Measurements from ENCODE around the gene APBB1.

Gene APBB1

DNA sequence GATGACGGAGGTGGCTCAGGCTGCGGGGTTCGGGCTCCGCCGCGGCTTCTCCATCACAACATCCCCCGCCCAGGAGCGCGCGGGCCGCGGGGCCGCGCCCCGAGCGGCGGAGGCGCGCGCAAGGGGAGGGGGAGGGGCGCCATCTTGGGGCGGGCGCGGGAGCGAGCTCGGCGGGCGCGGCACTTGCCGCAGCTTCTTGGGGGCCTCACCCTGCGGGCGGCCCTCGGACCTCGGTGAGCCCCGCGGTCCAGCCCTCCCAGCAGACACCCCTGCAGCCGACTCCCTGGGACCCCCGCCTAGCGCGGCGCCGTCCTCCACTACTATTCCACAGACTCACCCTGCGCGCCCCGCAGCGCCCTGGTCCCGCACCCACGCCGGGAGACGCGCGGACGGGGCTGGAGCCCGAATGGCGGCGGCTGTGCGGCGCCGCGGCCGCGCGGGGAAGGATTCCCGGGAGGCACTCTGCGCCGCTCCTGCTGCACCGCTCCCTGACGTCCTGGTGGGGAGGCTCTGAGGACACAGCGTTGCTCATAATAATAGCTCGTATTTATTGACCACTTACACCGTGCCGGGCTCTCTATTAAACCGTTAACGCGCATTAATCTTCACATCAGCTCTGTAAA, at the start of gene APBB1:
APBB1 (minus strand) TSS at position 86 of the 623 bp plus-strand sequence. CDS start 7,747 bp downstream, outside the sequence.
- peak; percentile 64 for DNase-seq

DNA sequence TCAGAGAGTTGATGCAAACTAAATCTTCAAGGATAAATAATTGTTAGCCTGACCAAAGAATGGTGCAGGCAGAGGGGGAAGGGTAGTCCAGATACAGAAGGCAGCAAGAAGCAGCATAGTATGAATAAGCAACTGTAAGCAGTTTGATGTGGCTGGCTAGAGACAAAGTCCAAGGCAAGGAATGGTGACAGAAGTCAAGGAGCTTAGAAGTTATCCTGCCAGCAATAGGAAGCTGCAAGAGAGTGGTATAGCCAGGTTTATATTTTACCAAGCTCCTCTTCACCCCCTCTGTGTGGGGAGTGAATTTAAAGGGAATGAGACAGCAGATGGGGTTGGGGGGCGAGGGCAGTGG, 40.2 kb upstream of the APBB1 start:
- no peak for DNase-seq

DNA sequence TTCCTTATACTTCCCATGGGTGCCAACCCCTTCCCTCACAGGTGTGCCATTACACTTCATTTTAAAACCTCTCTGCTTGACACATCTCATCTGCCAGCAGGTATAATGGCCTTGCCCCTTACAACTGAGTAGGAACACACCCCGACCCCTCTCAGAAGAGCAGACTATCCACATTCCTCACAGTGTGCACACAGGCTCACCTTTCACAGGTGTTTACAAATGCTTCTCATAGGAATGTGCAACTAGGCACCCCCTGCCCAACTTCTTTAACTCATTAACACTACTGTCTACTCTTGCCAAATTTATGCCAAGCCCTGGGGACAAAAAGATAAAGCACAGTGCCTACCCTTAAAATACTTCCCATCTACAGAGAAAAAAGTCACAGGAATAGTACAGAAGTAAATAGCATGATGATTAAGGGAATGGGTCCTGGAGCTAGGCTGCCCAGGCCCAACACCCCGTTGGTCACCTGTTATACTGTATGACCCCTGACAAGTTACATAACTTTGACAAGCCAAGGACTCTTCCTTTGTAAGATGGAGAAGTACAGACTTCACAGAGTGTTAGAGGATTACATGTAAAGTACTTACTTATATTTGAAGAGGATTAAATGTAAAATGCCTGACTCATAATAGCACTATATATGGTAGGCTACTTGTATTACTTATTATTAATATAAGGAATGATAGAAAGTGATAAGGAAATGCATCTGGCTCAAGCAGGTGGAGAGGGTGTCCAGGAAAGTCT, 39.6 kb upstream of the APBB1 start:
- no peak for DNase-seq

DNA sequence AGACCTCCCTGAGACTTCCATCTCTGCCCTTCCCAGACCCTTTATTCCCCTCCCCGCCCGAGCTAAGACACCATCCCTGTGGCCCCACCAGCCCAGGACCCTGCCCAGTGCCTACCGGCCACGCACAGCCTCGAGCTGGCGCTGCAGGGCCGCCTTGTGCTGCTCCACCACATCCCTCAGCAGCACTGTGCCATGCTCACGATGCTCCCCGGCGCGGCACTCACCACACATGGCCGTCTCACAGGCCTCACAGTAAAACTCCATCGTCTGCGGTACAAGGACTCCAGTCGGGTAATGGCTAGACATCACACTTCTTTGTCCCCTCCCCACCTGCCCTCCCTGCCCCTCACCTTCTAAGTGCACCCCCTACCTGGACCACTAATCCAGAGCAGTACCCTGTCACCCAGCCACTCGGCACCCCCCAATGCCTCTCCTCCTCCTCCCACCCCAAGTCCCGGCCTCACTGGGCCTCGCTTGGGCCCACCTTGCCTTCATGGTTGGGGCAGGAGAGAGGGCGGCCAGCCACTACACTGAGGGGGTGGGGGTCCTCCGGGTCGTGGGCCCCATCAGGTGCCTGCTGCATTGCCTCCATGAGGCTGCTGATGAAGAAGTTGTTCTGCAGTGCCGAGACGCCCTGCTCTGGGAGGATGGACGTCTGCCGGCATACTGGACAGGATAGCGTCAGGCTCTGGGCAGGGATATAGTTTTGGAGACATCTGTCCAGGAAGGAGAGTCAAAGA, 38.9 kb upstream of the APBB1 start:
- DNase-seq: no peak

DNA sequence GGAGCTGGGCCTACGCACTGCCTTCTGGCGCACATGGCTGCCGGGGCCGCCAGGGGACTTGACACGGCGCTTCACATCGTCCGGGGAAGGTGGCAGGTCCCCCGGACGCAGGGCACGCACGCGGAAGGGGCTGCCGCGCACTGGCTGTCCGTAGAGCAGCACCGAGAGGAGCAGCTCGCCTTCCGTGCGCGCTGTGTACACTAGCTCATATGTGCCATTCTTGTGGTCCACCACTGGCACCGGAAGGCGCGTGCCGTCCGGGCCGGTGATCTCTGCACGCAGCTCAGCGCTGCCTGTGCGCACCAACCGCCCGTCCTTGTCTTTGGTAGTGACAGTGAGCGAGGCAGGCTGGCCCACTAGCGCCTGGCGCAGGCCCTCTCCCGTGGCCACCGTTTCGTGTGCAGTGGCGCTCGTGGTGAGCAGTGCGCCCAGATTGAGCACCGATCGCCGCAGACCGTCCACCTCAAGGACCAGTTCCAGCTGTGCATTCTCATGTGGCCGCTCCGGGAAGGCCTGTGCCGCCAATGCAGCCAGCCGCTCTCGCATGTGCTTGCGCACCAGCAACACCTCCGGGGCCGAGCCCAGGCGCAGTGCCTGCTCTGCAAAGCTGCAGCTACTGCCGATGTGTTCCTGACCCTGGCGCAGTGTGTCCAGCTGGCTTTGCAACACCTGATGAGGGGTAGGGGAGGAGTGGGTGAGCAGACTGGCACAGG, 37.6 kb upstream of the APBB1 start:
- no peak for DNase-seq

DNA sequence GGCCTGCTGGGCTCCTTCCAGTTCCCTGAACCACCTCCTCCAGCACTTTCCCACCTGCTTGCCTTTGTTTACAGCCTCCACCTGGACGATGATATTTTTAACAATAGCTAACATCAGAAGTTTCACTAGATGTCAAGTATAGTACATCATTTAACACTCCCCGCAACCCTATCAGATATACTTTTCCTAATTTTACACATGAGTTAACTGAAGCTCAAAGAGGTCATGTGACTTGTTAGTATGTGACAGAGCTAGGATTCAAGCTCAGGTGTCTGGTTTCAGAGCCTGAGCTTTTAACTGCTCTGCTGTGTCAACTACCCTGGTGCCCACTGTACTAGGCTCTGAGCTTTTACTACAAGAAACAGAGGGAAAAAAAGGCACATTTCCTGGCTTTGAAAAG, 36.2 kb upstream of the APBB1 start:
- no peak for DNase-seq

DNA sequence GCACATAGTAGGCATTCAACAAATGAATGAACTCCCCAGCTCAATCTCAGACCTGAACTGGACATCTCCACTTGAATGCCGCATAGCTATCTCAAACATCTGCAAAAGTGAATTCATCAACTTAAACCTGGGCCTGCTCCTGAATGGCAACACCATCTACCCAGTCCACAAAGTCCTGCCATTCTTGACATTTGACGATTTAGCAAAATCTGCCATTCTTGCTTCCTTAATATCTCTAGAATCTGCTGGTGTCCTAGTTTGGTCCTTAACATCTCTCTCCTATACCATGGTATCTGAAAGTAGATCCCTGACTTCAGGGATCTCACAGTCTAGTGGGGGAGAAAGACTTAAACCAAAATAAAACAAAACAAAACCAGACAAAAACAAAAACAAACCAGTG, 34.3 kb upstream of the APBB1 start:
- no peak for DNase-seq

DNA sequence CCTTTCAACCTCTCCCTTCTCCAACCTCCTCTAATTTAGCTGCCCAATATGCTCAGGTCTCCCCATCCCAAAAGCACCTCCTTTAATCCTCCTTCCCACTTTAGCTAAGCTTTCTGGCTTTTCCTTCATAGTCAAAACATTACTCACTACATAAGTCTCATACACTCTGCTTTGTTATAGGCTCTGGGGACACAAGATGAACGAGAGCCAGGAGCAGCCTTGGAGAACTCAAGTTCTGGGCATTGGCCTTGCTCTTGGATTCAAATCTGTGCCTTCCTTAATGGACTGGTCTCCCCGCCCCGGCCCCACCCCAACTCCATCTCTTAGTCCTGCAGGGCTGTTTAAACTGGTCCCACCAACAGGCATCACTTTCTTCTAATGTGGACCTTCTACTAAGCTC, 33.3 kb upstream of the APBB1 start:
- no peak for DNase-seq

DNA sequence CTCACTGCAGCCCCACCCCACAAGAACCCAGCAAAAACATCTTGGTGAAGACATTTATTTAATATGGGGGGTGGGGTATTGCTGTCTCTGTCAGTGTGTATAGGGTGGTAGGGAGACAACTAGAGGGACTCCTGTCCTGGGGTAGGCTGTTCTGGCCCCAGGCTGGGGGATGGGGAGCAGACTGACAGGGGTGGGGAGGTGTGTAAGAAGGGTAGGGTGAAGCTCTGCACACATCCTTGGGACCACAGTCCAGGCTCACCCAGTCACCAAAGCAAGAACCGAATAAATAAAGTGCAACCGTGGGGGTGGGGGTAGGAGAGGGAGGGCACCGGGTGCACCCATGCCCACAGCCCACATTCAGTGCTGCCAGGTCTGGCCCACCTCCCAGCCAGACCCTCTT, 29.7 kb upstream of the APBB1 start:
- DNase-seq: no peak

DNA sequence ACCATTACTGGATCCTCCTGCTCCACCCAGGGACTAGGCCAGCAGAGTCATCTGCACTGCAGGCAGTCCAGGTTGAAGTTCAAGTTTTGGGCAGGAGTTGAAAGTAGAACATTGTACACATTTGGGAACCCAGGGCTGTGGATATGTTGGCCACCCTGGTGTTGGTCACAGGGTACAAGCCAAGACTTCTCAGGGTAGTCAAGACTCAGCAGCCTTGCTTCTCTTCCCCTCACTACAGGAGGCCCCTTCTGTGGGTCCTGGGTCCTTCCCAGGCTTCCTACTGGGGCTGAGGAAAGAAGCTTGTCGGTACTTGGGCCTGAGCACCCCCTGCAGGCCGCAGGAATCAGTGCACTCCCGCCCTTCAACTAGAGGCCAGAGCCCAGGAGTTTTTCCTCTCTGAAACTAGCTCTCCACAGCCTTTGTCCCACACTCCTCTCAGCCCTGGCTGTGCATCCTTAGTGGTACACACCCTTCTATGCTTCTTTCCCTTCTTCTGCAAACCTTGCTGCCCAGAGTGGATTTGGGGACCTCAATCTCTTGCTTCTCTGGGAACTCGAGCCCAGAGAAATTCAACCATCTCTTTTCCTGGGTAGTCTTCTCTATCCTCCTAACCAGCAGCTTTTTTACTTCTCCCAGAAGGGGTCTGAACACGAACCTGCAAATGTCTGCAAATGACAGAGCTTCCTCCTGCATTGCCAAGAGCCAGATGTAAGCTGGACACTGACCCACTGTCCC, 24.5 kb upstream of the APBB1 start:
- DNase-seq: peak; percentile 27

DNA sequence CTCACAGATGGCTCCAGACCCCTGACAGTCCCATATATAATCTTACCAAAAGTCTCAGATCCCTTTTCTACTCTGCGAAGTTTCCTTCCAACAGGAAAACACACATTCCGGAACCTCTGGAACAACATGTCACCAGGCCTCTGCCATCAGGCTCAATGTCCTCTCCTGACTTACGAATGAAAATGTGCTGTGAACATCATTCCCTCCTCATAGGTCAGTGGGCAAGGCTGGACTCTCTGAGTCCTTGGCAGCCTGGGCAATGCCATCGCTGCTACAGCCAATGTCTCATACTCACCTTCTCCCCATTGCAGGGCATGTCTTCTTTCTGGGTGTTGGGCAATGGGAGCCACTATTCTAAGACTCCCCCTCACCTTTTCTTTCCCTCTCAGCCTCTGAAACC, 23.5 kb upstream of the APBB1 start:
- no peak for DNase-seq

DNA sequence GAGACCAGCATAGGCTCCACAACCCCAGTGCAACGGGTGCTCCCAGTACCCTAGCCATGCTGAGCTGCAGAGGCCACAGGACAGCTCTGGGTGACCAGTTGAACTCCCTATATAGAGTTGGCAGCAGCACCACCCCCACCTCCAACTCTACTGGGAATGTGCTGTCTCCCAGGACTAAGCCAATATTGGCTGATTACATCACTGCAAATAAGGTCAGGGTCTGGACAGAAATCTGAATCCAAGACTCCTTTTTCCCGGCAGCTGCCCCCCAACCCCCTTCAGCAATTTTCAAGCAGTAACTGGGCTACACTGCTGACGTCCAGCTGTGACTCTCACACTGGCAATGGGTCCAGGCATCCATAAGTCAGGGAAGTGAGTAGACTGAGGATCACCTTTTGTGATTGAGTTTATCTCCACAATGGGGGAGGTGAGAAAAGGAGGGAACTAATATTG, 22.0 kb upstream of the APBB1 start, which contains the start of gene HPX:
HPX (minus strand) TSS at position 82 of the 453 bp plus-strand sequence; CDS start at position 58, 24 bp downstream.
- no peak for DNase-seq

DNA sequence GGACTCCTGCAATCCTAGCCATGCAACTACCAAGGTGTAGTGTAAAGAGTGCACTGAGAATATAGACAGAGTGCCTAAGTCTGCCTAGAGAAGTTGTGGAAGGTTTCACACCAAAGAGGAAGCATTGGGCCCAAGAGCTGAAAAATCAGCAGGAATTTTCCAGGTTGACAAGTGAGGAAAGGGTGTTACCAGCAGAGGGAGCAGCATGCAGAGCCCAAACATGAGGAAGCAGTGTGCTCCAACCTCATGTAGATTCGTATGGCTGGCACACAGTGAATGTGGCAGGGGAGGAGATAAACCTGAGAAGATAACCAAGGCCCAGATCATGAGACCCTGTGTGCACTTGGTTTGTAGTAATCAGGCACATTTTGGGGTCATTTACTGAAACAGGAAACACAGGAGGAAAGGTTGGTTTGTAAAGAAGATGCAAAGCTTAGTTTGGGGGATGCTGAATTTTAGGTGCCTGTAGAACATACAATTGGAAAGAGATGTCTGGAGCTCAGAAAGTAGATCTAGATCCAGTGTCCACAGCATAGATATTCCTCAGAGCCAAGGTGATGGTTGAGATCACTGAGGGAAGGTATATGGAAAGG, 20.2 kb upstream of the APBB1 start:
- DNase-seq: peak; percentile 19

DNA sequence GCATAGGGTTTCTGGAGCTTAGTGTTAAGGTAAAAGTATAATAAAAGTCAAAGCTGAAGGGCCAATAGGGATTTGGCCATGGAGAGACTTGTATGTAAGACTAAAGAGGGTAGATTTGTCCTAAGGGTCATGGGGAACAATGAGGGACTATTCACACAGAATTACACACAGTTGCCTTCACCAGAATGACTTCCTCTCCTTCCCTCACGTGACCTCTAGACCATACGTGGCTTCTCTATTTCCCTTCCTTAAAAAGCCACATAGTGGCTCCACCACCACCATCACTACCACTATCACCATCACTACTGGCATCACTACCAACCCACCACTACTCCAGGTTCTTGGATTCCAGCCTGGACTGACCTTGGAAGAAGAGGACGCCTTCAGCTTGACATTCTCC, 19.1 kb upstream of the APBB1 start:
- DNase-seq: no peak

DNA sequence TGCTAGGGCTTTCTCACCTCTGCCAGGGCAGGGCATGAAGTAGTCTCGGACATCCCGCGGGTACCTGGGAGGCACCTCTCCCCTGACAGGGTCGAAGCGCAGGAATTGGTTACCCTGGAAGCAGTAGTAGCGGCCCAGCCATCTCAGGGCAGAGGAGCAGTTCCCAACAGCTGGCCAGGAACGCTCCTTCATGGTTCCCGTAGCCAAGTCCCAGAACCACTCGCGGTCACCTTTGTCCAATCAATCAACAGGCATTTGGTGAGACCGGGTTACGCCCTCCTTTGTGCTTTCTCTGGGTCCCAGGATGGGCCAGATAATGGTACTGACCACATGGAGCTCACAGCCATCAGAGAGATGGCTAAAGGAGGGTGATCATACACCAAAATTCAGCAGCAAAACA, 18.5 kb upstream of the APBB1 start:
- DNase-seq: no peak

DNA sequence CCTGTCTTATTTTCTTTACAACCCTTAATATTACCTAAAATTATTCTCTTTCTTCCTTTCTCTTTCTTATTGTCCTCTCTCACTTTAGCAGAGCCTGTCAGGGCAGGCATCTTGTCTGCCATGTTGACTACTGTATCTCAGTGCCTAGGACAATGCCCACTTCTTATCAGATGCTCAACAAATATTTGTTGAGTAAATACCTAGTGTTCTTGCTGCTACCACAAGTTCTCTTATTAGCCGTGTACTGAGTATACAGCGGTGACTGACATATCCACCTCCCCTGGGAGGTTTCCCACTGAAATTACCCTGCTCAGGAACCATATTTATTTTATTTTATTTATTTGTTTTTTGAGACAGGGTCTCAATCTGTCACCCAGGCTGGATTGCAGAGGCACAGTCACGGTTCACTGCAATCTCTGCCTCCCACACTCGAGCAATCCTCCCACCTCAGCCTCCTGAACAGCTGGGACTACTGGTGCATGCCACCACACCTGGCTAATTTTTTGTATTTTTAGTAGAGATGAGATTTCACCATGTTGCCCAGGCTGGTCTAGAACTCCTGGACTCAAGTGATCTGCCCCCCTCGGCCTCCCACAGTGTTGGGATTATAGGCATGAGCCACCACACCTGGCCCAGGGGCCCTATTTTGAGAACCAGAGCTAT, 15.2 kb upstream of the APBB1 start:
- no peak for DNase-seq

DNA sequence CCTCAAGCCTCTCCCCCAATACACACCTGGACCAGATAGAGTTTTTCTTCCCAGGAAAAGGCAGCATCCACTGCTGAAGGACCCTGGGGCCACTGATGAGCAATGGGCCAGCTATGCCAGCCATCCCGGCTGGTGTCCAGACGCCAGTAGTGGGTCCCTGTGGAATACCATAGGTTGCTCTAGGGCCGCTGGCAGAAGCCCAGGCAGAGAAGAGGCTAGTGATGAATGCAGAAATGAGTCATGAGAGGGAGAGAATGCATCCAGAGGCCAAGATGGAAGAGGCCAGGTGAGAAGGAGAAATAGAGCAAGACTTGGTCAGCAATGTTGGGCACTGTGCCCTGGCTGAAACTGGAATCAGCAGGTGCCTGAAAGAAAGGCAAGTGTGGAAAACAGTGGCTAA, 13.0 kb upstream of the APBB1 start:
- no peak for DNase-seq

DNA sequence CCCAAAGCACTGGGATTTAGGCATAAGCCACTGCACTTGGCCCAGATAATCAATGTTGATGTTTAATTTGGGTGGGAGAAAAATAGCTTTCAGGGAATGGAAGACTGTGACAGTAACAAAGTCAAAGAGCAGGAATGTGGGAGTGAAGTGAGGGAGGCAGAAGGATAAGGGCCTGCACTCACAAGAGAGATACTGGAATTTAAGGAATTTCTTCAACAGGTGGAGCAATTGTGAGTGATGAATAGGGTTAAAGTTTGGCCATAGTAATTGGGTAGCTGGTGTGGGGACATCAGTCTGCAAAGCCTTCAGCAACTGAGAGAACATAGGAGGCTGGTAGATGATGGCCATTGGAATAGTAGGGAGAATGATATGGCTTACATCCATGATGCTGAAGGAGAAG, 8.6 kb upstream of the APBB1 start:
- no peak for DNase-seq

DNA sequence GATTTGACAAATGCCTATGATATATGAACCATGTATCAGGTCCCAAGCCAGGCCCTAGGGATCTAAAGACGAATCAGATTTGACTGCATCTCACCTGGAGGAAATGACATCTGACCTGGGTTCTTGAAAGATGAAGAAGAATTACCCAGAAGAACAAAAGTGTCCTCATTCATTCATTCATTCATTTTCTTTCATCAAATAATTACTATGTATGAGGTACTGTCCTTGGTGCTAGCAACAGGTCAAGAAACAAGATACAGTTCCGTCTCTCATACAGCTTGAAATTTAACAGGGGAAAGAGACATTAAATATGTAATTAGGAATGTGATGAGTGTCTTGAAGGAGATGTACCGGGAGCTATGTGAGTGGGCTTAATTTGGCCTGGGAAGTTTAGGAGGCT, 1.8 kb upstream of the APBB1 start:
- DNase-seq: no peak

DNA sequence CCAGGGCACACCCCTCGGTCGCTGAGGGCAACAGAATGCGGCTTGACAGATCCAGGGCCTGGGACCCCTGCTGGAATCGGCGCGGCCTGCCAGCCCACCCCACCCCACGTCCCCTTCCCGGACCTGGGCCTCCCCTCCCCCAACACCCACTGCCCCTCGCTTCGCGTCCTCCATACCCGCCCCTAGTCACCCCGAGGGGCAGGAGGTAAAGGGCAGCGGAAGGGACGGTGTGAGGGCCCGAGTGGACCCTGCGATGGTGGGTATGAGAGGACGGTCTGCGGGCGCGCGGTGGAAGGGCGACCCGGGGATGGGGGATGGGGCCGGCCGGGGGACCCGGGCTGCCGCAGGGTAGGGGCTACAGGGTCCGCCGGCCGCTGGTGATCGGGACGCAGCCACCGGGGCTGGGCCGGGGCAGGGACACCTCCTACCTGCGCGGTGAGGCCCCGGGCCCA, 311 bp downstream of the APBB1 start:
- no peak for DNase-seq

DNA sequence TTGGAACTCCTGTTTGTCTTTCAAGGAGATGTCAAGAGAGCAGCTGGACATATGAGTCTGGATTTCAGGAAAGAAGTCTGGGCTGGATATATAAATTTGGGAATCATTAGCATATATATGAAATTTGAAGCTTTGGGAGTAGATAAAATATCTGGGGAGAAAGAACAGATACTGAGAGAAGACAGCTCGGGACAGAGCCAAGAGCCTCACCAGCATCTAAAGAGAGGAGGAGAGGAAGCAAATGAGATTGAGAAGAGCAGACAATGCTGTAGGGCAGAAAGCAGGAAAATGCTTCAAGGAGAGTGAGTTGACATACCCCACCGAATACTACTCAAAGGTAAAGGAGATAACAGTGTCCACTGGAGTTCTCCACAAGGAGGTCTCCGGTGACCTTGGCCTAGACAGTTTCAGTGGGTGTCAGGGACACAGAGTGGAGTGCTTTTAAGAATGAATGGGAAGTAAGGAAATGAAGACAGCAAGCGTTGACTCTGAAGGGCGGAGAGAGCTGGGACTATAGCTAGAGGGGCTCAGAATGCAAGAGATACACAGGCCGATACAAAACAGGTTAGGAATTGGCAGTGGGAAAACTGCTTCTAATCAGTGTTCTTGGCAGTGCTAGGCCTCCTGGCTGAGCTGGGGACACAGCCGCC, 862 bp downstream of the APBB1 start:
- no peak for DNase-seq

Data from activated T-cell treated with anti-CD3 and anti-CD28 coated beads for 4 hours (primary cell).